ENCODE measurements around the gene MTHFD2L.

The MTHFD2L gene

GRCh38 chr4:74258963-74259362, 101.0 kb downstream of the MTHFD2L start:
- DNase-seq, result no peak

- DNase-seq, result no peak
Observed at GRCh38 chr4:74260036-74260435, 102.1 kb downstream of the MTHFD2L start.

GRCh38 chr4:74262522-74262921, 104.6 kb downstream of the MTHFD2L start:
- DNase-seq, result no peak

DNA sequence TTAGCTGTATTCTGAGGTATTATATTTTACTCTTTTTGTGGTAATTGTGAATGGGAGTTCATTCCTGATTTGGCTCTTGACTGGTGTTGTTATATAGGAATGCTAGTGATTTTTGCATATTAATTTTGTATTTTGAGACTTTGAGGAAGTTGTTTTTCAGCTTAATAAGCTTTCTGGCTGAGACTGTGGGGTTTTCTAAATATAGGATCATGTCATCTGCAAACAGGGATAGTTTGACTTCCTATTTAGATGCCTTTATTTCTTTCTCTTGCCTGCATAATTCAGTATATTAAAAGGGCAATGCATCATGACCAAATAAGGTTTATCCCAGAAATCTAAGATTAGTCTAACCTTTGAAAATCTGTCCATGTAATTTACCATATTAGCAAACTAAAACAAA, 105.6 kb downstream of the MTHFD2L start:
- no peak for DNase-seq

- no peak for DNase-seq
Observed at GRCh38 chr4:74266081-74266480, 108.2 kb downstream of the MTHFD2L start.

- DNase-seq, result no peak
Observed at GRCh38 chr4:74267998-74268606, 110.2 kb downstream of the MTHFD2L start.

DNA sequence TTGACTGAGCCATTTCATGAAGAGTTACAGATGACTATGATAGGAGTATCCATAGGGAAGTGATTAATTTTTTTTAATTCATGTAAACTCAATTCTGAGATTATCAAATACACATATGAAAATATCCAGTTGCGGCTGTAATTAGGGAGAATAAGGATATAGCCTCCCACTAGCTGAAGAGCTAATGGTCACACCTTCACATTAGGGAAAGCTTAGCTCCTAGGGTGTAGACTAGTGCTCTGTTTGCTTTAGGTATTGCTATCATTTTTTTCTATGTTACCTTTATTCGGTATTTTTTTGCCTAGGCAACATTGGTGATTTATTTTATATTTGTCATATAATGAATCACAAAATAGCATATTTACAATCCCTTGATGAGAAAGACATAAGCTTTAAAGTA, 110.7 kb downstream of the MTHFD2L start:
- no peak for DNase-seq

- DNase-seq, result no peak
Observed at GRCh38 chr4:74278490-74278889, 120.6 kb downstream of the MTHFD2L start.

DNA sequence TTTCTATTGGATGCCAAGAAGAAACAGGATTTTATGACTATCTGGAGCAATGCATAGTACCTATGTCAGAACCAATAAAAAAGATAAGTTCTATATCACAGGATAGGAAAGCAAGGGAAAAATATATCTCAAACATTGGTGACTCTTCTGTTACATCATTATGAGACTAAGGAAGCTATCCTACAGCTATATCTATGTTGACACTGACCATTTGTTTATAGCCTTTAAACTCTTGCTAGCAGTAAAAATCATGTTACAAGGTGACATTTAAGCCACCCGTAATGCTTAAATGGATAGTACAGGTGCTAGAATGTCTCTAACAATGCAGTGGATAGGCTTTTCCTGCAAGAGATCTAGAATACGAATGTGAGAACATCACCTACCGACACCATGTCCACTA, 121.8 kb downstream of the MTHFD2L start:
- DNase-seq, result no peak

GRCh38 chr4:74282926-74283325, 125.0 kb downstream of the MTHFD2L start:
- DNase-seq, result no peak

GRCh38 chr4:74283614-74284013, 125.7 kb downstream of the MTHFD2L start:
- no peak for DNase-seq

DNA sequence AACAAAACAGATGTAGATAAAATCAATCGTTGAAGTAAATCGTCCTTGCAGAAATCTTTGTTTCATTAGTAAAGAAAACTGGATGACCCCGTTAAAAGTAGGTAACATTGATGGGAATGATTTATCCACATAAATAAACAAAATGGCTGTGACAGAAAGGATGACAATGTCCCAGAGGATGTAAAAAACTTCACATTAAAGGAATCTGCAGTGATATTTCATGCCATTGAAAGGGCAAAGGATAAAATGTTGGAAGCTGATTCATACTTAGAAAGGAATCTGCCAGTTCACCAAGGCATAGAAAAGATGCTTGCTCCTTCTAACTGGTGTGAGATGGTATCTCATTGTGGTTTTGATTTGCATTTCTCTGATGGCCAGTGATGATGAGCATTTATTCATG, 126.1 kb downstream of the MTHFD2L start:
- DNase-seq, result no peak

DNA sequence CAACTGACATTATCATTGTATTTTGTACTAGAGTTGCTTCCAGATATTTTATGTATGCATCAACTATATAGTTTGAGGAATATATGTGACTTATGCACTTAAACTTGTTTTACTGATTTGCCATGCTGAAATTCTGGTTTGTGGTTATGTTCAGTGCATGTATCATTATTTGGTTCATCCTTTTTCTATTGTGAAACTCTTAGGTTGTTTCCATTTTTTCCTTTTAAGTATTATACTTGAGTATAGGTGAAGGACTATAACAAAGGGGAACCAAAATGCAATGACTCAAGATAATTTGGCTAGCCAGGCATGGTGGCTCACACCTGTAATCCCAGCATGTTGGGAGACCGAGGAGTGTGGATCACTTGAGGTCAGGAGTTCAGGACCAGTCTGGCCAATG, 129.2 kb downstream of the MTHFD2L start:
- DNase-seq, result no peak

GRCh38 chr4:74287791-74288190, 129.9 kb downstream of the MTHFD2L start:
- DNase-seq, result no peak

DNA sequence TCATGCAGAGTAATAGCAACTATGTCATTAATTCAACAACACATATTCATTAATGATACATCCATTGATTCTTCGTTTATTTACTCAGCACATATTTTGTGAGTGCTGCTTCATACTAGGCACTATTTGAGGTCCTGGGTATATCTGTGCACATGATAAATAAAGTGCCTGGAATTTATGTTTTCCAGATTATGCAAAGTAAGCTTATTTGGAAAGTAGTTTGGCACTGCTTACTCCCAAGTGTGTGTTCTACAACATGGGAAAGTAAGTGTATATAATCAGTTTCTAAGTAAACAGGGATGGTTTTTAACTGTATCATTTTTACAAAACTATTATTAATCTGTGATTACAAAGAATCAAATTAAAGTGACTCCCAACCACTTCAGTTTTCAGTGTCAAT, 133.6 kb downstream of the MTHFD2L start:
- DNase-seq, result no peak

DNA sequence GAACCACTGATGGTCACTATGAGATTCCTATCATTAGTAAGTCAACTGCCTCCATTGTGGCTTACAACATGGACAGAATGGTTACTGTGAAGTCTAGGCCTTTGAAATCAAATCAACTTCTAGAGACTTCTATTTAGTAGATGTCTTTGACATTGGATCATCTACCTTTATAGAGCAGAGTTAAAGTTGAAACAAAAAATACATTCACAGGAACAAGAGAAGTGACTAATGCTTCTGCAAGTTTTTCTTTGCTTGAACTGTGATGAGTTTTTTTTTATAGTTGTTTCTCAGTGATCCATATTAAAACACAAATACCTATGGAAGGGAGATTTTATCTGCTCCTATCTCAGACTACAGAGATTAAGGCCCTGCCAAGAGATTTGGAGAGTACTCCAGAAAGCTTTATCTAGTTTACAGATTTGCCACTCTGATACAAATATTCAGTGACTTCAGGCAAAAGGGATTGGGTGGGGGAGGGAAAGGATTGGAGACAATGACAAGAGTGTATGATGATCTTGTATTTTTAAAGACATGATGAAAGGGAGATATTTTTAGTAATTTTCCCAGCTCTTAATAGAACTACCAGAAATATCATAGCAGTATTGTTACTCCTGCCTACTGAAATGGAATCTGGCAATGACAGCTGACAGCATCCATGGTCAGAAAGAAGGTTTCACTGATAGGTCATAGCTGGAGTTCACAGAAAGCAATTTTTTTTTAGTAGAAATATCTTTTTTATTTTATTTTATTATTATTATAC, 134.4 kb downstream of the MTHFD2L start:
- DNase-seq, result no peak

DNA sequence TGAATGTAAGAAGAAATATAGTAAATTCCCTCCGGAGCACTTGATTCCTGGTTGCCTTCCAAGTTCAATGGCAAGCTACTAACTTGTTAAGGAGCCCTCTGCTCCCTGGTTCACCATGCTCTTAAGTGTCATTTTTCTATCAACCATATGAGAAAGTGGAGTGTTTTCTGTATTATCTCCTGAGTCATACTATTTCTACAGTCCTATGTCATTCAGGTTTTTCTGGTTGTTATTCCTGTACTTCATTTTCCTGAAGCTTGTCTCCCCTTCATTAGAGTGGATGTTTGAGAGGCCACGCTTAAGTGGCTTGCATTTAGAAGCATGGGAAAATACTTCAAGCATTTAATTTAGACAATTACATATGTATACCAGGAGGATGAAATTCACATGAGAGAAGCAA, 135.6 kb downstream of the MTHFD2L start:
- DNase-seq, result no peak

GRCh38 chr4:74294681-74295080, 136.8 kb downstream of the MTHFD2L start:
- DNase-seq, result no peak

- no peak for DNase-seq
Observed at GRCh38 chr4:74297539-74297938, 139.6 kb downstream of the MTHFD2L start.

DNA sequence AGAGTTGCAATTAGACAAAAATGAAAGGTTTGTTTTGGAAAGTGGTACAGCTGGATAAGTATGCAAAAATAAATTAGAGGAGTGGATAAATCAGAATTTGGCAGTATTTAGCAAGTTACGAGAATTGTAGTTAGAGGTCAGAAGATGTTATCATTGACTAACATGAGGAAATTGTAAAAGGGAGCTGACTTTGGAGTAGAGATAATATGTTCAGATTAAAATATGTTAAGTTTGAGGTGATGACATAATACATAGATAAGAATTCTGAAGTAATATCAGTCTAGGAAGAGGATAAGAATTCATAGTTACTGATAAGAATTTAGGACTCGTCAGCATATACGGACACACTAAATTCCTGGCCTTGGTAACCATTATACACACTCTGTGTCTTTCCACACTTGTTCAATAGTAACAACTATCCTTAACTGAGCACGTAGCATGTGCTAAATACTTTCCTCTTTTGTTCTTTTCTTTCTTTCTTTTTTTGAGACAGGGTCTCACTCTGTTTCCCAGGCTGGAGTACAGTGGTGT, 146.2 kb downstream of the MTHFD2L start:
- DNase-seq, result no peak

GRCh38 chr4:74305000-74305399, 147.1 kb downstream of the MTHFD2L start:
- no peak for DNase-seq

DNA sequence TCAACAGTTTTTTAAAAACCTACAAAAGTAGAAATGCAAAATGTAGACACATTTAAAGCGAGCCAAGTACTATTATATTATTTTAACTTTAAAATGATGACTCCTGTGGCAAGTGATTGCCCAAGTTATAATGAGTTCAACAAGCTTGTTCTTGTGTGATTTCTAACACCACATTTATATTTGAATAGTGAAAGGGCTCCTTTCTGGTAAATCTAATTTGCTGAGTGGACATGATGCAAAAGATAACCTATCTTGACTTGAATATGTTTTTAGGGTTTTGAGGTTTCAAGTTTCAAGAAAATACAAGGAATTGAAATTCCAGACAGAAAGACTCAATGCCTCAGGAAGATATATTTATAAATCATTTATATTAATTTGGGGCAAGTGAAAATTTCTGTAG, 149.3 kb downstream of the MTHFD2L start:
- no peak for DNase-seq

DNA sequence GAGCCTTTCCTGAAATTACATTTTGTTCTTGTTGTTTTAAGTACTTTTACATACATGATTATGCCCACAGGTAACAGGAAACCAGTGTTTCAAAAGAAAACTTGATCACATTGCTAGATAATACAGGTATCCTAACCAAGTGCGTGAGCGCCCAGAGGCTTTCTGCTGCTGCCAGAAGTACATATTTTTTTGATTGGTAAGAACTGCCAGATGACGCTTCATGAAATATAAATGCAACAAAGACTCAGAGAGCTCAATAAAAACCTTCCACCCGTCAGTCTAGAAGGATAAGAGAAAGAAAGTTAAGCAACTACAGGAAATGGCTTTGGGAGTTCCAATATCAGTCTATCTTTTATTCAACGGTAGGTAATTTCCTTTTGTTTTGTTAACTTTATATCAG, 150.3 kb downstream of the MTHFD2L start, which contains the start of gene EPGN:
TSS of gene EPGN (plus strand) at position 256 of the 400 bp plus-strand sequence. CDS start at position 320, 64 bp downstream.
- peak in 1 of 2 donors; percentile 19 for DNase-seq

GRCh38 chr4:74309223-74309622, 151.3 kb downstream of the MTHFD2L start:
- DNase-seq, result no peak
